ENCODE measurements around the gene LITAF.

GRCh38 chr16:11557801-11558200, 28.9 kb downstream of the LITAF start:
- TF ChIP-seq POLR2A (IDR thresholded peaks at IDR 0.05) (no peak), CTCF (IDR thresholded peaks at IDR 0.05) (no peak), POLR2AphosphoS5 (IDR thresholded peaks at IDR 0.05) (no peak), EP300 (IDR thresholded peaks at IDR 0.05; ENCODE audit: low read depth) (no peak)
